Renal pelvis (tissue), 4 donors: ENCODE measurements around the gene U2AF1L4. TPM values are rescaled to one million over a fixed set of nuclear protein-coding genes. Genes with fewer than 3 reads are reported as not detected.

Experiments used
- DNase-seq: peaks from one replicate; pipeline ENCODE4 v3.0.0-alpha.2; 2013
- polyA plus RNA-seq, 3 donors: library from polyadenylated mRNA; unstranded; fragments of 120-200 nt; gene quantifications; one replicate each; pipeline ENCODE4 v1.2.1, GENCODE V29; 2013; ENCODE audit not compliant: insufficient read length in 3 of 3

The U2AF1L4 gene
- polyA plus RNA-seq, 3 donors: 18.0 to 21.7 (median 19.3) TPM

DNA sequence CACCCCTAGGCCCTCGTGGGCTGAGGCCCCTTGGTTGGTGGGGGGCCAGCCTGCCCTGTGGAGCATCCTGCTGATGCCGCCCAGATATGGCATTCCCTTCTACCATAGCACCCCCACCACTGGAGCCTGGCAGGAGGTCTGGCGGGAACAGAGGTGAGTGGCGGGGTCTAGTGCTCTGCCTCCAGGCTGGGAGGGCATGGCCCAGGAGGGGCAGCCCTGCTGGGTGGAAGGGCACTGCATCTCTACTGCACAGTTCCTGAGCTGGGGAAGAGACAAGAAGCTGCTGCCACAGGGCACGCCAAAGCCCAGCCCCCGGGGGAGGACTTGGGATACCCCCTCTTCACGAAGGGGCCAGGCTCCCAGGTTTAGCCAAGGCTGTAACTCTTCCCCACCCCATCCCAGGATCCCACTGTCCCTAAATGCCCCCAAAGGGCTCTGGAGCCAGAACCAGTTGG, 29.8 kb downstream of the U2AF1L4 start:
- no peak for DNase-seq

DNA sequence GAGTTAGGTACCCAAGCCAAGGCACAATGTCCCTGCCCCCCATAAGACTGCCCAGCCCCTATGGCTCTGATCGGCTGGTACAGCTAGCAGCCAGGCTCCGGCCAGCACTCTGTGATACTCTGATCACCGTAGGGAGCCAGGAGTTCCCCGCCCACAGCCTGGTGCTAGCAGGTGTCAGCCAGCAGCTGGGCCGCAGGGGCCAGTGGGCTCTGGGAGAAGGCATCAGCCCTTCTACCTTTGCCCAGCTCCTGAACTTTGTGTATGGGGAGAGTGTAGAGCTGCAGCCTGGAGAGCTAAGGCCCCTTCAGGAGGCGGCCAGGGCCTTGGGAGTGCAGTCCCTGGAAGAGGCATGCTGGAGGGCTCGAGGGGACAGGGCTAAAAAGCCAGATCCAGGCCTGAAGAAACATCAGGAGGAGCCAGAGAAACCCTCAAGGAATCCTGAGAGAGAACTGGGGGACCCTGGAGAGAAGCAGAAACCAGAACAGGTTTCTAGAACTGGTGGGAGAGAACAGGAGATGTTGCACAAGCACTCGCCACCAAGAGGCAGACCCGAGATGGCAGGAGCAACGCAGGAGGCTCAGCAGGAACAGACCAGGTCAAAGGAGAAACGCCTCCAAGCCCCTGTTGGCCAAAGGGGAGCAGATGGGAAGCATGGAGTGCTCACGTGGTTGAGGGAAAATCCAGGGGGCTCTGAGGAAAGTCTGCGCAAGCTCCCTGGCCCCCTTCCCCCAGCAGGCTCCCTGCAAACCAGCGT, 30.4 kb downstream of the U2AF1L4 start:
- DNase-seq: no peak

DNA sequence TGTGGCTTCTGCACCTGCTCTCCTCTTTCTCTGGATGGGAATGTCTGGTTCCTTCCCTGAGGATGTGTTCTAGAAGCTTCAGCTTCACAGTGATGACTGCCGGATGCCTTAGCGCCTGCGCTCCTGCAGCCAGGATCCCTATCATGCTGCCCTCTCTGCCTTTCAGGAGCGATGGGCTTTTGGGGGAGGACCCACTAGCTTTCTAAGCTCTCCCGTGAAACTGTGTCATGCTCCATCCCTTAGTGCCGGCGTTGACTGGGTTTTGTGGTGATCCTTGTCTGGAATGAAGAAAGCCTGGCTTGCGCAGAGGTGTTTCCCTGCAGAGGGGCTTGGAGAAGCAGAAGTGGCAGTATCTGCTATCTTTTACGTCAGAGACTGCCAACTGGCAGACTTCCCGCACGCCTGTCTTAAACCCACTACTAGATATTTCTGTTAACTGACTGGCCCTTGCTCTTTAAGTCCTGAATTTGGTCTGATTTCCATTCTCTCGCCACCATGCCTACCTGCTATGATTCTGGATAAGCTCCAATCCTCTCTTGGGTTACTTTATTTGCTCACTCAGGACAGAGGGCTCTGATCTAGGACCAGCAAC, 31.2 kb downstream of the U2AF1L4 start:
- DNase-seq: no peak

DNA sequence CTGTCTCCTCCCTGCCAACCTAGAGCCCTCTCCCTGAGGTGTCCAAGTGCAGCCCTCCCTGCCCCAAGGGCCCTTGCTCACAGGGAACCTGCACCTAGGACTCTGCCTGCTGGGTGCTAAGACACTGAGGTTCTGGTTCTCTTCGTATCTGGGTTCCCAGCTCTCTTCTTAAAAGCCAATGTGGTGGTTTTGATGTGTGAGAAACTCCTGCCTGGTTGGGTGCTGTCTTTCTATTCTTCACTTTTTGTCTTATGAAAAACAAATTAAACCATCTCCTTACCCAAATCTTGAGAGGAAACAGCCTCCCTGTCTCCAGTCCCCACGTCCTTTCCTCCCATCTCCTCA, 31.7 kb downstream of the U2AF1L4 start:
- DNase-seq: no peak

DNA sequence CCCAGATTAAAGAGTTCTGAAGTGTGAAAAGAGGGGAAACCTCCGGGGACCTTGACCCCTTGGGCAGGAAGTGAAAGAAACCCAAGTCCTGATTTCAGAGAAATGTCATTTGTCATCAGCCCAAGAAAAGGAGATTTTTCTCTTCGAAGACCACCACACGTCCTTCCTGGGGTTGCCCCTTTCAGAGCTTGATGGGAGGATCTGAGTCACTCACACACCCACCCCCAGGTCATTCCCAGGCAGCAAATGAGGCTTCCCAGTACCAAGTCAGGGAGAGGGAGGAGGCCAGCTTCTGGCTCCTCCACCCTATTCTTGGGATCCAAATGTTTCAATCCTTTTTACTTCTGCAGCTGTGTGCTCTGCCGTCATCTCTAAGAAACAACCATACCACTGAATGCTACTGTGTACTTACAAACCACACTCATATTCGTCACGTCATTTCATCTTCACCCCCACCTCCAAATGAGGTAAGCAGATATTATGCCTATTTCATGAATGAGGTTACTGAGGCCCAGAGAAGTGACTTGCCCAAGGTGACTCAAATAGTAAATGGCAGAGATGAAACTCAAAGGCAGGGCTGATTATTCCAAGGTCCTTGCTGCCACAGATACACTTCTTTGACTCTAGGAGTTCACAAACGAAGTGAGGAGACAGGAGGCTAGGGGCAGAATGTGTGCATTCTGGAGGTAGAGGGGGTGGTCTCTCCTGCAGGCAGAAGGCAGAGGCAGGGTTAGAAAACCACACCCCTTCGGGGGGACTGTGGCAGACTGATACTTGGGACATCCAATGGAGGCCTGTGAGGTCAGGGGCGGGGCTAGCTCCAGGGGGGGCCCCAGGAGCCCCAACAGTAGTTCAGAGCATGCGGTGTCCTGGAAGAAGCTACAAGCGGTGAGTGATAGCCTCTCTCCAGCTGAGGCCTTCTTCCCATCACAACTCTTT, 32.4 kb downstream of the U2AF1L4 start:
- no peak for DNase-seq

DNA sequence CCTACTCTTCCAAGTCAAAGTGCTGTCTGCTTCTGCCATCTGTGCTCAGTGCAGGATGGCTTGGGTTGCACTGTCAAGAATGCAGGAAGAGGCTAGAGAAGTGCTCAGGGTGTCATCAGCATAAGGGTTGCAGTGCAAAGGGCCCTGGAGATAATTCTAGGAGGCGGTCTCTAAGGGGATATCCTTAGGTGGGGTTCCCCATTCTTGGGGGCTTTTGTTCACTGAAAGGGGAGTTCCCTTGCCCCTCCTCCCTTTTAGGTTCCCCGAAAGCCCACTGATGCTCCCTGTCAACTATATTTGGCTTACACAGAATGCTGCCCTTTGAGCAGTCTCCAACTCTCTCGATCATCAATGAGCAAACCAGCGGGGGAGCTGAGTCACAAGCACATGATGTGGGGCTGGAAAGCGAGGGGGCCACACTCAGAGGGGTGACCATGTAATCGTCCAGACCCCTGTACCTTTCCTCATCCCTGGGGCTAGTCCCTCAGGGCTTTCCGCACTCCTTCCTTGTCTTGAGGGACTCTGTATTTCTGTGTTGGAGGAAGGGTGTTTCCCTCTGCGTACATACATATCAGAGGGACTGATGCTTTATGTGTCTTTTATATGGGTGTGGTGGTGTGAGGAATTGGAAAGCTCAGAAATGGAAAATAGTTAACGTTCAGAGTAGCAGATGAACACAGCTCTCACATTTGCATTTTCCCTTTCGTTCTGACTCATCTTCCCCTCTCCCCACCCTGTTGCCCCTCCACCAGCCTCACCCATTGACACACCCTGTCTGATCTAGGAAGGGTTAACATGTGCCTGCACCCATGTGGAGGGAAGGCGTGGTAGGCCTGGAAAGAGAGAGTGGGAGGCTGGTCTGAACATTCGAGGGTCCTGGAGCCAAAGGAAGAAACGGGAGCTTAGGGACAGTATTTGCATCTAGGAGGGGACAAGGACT, 34.2 kb downstream of the U2AF1L4 start:
- no peak for DNase-seq

DNA sequence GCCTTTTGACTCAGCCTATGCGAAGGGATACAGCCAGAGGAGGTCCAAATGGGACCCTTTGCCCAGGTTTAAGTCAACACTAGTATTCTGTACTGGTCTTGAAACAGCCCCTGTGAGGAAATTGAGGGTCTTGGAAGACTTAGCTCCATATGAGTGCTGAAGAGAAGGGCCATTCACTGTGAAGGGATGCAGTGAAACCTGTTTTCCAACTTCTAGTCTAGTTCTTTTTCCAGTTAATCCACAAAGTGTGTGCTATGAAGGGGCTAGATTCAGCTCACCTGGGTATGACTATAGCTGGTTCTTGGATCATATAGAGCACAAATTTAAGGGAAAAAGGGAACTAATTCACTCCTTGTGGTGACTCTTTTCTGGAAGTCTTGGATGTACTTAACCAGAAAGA, 36.8 kb downstream of the U2AF1L4 start:
- DNase-seq: no peak

DNA sequence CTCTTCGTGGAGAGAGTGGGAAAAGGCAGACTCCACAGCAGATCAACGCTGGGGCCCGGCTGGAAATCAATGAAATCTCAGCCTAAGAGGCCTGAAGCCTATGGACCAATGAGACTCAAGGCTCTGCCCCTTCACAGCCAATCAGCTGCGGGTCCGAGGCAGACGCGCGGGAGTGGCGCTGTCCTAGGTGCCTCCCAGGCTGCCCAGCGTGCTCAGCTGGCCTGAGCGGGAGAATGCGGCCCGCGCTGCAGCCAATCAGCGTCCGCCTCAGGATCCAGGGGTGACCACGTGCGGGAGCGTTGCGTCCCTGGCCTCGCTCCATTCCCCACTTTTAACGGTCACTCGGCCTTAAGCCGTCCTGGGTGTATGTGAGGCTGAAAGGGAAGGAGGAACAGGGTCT, 41.0 kb downstream of the U2AF1L4 start, which contains the start of gene ZBTB32:
Gene ZBTB32, plus strand, starts transcription at position 341 of the 400 bp plus-strand sequence. CDS start 10,069 bp downstream, outside the sequence.
- peak; percentile 45 for DNase-seq

DNA sequence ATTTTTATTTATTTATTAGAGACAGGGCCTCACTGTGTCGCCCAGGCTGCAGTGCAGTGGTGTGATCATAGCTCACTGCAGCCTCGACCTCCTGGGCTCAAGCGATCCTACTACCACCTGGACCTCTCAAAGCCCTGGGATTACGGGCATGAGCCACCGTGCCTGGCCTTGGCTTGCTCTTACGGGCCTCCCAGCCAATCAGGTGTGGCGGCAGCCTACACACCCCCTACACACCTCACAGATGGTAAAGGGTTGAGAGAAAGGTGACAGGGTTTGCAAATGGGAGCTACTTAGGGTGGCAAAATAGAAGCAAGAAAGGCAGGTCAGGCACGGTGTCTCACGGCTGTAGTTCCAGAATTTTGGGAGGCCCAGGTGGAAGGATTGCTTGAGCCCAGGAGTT, 41.9 kb downstream of the U2AF1L4 start:
- no peak for DNase-seq

DNA sequence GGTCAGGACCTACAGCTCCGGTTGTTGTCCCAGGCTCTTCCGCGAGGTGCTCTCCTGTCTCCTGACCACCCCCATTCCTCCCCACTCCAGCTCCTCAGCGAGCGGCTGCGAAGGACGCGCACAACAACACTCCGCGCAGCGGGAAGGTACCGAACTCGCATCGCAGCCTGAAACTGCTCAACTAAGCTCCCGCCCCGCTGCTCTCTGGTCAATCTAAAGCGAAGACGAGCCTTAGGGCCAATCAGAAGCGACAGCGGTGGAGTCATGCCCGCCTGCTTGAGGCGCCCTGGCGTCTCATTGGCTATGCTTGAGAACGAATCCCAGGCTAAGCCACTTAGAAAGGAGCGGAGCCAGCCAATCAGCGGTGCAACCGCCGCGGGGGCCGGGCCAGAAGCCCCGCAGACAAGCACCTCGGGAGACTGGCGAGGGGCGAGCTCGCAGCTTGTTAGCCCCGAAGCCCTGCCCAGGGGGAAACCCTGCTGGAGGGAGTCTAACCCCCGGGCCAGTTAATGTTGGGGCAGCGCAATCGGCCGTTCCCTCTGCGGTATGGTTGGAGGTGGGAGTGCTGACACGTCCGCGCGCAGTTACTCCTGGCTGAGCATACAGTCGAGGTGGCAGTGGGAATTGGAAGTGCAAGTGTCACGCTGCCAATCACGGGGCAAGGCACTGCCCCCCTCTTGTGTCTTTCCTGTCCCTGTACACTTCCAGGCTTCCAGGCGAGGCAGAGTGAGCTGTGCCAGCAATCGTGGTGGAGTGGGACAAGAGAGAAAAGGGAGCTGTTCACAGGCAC, 42.8 kb downstream of the U2AF1L4 start:
- peak; percentile 96 for DNase-seq

DNA sequence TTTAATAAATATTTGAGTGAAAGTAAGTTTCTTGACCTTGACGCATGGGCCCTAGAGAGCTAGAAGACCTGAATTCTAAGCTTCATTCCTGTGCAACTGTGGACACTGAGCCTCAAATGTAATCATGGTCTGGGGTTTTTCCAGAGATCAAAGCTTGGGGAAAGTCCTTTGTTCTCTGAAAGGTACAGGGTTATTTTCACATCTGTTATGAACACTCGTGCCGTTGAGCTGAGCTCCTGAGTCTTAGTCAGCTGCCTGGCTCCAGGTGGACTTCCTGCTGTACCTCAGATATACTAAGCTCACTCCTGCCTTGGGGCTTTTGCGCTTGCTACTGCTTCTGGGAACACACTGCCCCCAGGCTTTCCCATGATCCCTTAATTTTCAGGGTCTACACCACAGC, 48.4 kb downstream of the U2AF1L4 start:
- no peak for DNase-seq

DNA sequence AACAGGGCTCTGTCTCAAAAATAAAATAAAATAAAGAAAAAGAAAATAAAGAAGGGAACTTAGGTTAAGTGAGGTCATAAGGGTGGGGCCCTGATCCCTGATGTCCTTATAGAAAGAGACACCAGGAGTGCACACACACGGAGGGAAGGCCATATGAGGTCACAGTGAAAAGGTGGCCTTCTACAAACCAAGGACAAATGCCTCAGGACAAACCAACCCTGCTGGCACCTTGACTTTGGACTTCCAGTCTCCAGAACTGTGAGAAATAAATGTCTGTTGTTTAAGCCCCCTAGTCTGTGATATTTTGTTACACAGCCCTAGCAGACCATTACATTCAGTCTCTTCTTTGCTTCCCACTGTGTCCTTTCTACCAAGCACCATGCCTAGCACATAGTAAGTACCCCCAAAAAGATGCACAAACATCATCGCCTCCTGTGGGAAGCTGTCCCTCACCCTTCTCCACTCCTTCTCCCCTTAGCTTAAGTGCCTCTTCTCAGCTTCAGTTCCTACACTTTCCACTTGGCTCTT, 49.3 kb downstream of the U2AF1L4 start:
- DNase-seq: no peak

DNA sequence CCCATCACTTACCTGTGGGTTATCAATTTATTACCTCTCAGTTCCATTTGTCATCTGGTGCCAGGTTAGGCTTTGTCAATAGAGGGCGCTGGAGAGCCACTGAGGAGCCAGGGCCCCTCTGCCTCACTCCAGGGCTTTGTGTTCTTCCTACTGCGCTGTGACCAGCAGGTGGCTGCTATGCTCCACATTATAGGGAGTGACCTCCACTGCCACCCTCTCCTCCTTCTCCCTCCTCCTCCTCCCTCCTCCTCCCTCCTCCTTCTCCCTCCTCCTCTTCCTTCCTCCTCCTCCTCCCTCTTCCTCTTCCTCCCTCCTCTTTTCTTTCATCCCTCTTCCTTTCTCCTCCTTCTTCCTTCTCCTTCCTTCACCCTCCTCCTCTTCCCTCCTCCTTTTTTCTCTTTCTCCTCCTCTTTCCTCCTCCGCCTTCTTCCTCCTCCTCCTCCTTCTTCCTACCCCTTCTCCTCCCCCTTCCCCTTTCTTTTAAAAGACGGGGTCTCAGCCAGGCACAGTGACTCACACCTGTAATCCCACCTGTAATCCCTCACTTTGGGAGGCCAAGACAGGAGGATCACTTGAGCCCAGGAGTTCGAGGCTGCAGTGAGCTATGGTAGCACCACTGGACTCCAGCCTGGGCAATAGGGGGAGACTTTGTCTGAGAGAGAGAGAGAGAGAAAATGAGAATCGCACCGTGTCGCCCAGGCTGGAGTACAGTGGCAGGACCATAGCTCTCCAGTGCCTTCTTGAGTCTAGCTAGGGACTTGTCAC, 51.2 kb downstream of the U2AF1L4 start:
- peak; percentile 80 for DNase-seq

DNA sequence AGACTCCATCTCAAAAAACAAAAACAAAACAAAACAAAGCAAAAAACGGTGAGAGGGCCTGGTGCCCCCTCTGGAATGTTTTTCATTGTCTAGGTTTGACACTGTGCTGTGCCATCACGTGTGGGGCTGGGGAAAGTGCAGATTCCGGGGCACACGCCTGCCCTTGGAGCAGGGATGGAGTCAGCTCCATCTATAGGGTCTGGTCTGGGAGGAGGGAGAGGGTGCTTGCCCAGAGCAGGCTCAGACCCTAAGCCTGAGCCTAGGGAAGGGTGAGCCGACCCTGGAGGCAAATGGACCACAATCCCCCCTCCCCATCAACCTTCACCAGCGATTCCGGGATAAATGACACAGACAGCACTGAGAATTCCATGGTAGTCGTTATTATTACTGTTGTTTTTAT, 51.8 kb downstream of the U2AF1L4 start:
- DNase-seq: no peak

Other genes with a start within 250 kb of the U2AF1L4 start
- 100 to 1,000 TPM in 2 of 3 donors, 10 to 100 TPM in 1; 72.2 to 133 (median 113) TPM for gene DMKN, start 231.8 kb downstream of the U2AF1L4 start, polyA plus RNA-seq
- gene SBSN, start 217.1 kb downstream of the U2AF1L4 start, polyA plus RNA-seq: not detected
- gene GAPDHS, start 212.0 kb downstream of the U2AF1L4 start, polyA plus RNA-seq: not detected
- 100 to 1,000 TPM in 1 of 3 donors, 10 to 100 TPM in 2; 94.0 to 109 (median 96.3) TPM for gene TMEM147, start 199.8 kb downstream of the U2AF1L4 start, polyA plus RNA-seq
- gene ATP4A, start 181.8 kb downstream of the U2AF1L4 start, polyA plus RNA-seq: under 1 TPM in 1 of 3 donors, not detected in 2; 0.03 TPM
- gene PMIS2, start 159.2 kb downstream of the U2AF1L4 start, polyA plus RNA-seq: not detected
- 10 to 100 TPM; 25.2 to 33.1 (median 25.4) TPM for gene HAUS5, start 132.7 kb downstream of the U2AF1L4 start, polyA plus RNA-seq
- 10 to 100 TPM; 66.7 to 93.3 (median 84.2) TPM for gene RBM42, start 116.4 kb downstream of the U2AF1L4 start, polyA plus RNA-seq
- gene ETV2, start 103.7 kb downstream of the U2AF1L4 start, polyA plus RNA-seq: 1 to 10 TPM; 2.4 to 2.7 (median 2.4) TPM
- 100 to 1,000 TPM; 306 to 397 (median 334) TPM for gene COX6B1, start 97.1 kb downstream of the U2AF1L4 start, polyA plus RNA-seq
- gene UPK1A, start 78.9 kb downstream of the U2AF1L4 start, polyA plus RNA-seq: 10 to 100 TPM; 13.1 to 27.1 (median 15.8) TPM
- gene ZBTB32, start 40.9 kb downstream of the U2AF1L4 start, polyA plus RNA-seq: under 1 TPM; 0.21 to 0.62 (median 0.30) TPM
- gene KMT2B, start 27.4 kb downstream of the U2AF1L4 start, polyA plus RNA-seq: 10 to 100 TPM; 37.4 to 41.5 (median 37.7) TPM
- gene IGFLR1, start 3.0 kb downstream of the U2AF1L4 start, polyA plus RNA-seq: 1 to 10 TPM; 2.1 to 3.9 (median 3.8) TPM
- 10 to 100 TPM; 61.5 to 77.1 (median 68.9) TPM for gene PSENEN, start 233 bp upstream of the U2AF1L4 start, polyA plus RNA-seq
- 10 to 100 TPM; 13.1 to 14.0 (median 13.8) TPM for gene LIN37, start 3.2 kb upstream of the U2AF1L4 start, polyA plus RNA-seq
- 10 to 100 TPM; 20.5 to 34.1 (median 23.3) TPM for gene HSPB6, start 11.6 kb upstream of the U2AF1L4 start, polyA plus RNA-seq
- gene PROSER3, start 12.8 kb upstream of the U2AF1L4 start, polyA plus RNA-seq: 10 to 100 TPM; 15.6 to 26.2 (median 26.0) TPM
- 10 to 100 TPM; 26.4 to 38.7 (median 32.1) TPM for gene ARHGAP33, start 30.1 kb upstream of the U2AF1L4 start, polyA plus RNA-seq
- gene PRODH2, start 67.4 kb upstream of the U2AF1L4 start, polyA plus RNA-seq: 10 to 100 TPM; 41.4 to 52.5 (median 49.5) TPM
- 100 to 1,000 TPM; 145 to 223 (median 223) TPM for gene NPHS1, start 107.1 kb upstream of the U2AF1L4 start, polyA plus RNA-seq
- 10 to 100 TPM; 12.3 to 13.0 (median 12.7) TPM for gene KIRREL2, start 111.5 kb upstream of the U2AF1L4 start, polyA plus RNA-seq
- gene APLP1, start 123.2 kb upstream of the U2AF1L4 start, polyA plus RNA-seq: 10 to 100 TPM; 26.6 to 29.2 (median 29.1) TPM
- gene NFKBID, start 155.1 kb upstream of the U2AF1L4 start, polyA plus RNA-seq: 1 to 10 TPM; 2.9 to 4.5 (median 4.0) TPM
- gene HCST, start 157.1 kb upstream of the U2AF1L4 start, polyA plus RNA-seq: 1 to 10 TPM; 2.5 to 5.2 (median 3.3) TPM
- 10 to 100 TPM in 1 of 3 donors, 1 to 10 TPM in 2; 9.5 to 14.6 (median 9.7) TPM for gene TYROBP, start 162.9 kb upstream of the U2AF1L4 start, polyA plus RNA-seq
- 10 to 100 TPM; 11.8 to 16.7 (median 13.6) TPM for gene LRFN3, start 191.0 kb upstream of the U2AF1L4 start, polyA plus RNA-seq
- 10 to 100 TPM; 15.5 to 18.8 (median 17.4) TPM for gene SDHAF1, start 249.8 kb upstream of the U2AF1L4 start, polyA plus RNA-seq